Measurements from ENCODE around the gene MIOX. TPM values are rescaled to one million over a fixed set of nuclear protein-coding genes. Genes with fewer than 3 reads are reported as not detected.

The MIOX gene
- total and polyA plus RNA-seq, 2 of the 13 experiments (the other 11 are each of a cell fraction or from before 2014, with no cell fraction given), result 1.5 to 2.9 TPM

DNA sequence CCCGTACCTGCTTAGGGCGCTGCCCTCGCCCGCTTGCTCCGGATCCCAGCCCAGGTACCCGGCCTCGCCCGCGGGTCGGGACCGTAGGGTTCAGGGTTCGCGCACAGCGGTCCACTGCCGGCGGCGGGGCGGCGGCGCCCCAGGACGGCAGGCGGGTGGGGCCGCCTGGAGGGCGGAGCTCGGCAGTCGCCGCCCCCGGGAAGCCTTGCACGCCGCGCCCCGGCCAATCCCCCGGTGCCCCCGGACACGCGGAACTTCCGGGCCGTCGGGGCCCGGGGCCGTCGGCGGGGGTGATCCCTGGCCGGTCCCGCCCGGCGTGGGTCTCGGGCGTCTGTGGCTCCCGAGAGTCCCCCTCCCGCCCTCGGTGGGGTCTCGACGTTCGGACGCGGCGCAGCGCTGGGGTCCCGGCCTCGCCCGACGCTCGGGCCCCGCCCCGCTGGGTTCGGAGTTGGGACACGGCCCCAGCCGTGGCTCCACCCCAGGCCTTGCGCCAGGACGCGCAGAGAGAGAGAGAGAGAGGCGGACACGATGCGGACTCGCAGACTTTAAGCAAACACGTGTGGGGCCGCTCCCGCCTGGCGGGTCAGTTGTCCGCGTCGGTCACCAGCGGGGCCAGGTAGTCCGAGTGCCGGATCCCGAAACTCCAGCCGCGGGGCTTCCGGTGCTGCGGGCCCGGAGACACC is 43.4 kb downstream of the MIOX start, which contains the start of gene TYMP (continued):
- TF ChIP-seq, protein P1, sequence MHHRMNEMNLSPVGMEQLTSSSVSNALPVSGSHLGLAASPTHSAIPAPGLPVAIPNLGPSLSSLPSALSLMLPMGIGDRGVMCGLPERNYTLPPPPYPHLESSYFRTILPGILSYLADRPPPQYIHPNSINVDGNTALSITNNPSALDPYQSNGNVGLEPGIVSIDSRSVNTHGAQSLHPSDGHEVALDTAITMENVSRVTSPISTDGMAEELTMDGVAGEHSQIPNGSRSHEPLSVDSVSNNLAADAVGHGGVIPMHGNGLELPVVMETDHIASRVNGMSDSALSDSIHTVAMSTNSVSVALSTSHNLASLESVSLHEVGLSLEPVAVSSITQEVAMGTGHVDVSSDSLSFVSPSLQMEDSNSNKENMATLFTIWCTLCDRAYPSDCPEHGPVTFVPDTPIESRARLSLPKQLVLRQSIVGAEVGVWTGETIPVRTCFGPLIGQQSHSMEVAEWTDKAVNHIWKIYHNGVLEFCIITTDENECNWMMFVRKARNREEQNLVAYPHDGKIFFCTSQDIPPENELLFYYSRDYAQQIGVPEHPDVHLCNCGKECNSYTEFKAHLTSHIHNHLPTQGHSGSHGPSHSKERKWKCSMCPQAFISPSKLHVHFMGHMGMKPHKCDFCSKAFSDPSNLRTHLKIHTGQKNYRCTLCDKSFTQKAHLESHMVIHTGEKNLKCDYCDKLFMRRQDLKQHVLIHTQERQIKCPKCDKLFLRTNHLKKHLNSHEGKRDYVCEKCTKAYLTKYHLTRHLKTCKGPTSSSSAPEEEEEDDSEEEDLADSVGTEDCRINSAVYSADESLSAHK (CRISPR knock-in tag; IDR thresholded peaks at IDR 0.05; ENCODE audit: borderline replicate concordance), result no peak
- TF ChIP-seq GZF1 (CRISPR knock-in tag; IDR thresholded peaks at IDR 0.05), result no peak; the same call in 1 of the 2 replicates
- no peak; the same call in 1 of the 2 replicates for TF ChIP-seq ZNF274 (CRISPR knock-in tag; IDR thresholded peaks at IDR 0.05)
- no peak for TF ChIP-seq LCORL (IDR thresholded peaks at IDR 0.05)
- TF ChIP-seq LCORL (CRISPR knock-in tag; IDR thresholded peaks at IDR 0.05), result peak; percentile 61; the same call in 1 of the 2 replicates
- TF ChIP-seq, protein P2, sequence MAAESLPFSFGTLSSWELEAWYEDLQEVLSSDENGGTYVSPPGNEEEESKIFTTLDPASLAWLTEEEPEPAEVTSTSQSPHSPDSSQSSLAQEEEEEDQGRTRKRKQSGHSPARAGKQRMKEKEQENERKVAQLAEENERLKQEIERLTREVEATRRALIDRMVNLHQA (CRISPR knock-in tag; IDR thresholded peaks at IDR 0.05), result no peak
- TF ChIP-seq ZNF432 (CRISPR knock-in tag; IDR thresholded peaks at IDR 0.05; ENCODE audit: borderline replicate concordance), result no peak
- TF ChIP-seq, protein P3, sequence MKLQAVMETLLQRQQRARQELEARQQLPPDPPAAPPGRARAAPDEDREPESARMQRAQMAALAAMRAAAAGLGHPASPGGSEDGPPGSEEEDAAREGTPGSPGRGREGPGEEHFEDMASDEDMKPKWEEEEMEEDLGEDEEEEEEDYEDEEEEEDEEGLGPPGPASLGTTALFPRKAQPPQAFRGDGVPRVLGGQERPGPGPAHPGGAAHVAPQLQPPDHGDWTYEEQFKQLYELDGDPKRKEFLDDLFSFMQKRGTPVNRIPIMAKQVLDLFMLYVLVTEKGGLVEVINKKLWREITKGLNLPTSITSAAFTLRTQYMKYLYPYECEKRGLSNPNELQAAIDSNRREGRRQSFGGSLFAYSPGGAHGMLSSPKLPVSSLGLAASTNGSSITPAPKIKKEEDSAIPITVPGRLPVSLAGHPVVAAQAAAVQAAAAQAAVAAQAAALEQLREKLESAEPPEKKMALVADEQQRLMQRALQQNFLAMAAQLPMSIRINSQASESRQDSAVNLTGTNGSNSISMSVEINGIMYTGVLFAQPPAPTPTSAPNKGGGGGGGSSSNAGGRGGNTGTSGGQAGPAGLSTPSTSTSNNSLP (IDR thresholded peaks at IDR 0.05; ENCODE audit: low read depth, low read length), result no peak
- TF ChIP-seq KDM3A (CRISPR knock-in tag; IDR thresholded peaks at IDR 0.05; ENCODE audit: low read depth), result 0 out of 2 replicates have a peak, but pooled peaks have one; percentile 22
- TF ChIP-seq, protein P4, sequence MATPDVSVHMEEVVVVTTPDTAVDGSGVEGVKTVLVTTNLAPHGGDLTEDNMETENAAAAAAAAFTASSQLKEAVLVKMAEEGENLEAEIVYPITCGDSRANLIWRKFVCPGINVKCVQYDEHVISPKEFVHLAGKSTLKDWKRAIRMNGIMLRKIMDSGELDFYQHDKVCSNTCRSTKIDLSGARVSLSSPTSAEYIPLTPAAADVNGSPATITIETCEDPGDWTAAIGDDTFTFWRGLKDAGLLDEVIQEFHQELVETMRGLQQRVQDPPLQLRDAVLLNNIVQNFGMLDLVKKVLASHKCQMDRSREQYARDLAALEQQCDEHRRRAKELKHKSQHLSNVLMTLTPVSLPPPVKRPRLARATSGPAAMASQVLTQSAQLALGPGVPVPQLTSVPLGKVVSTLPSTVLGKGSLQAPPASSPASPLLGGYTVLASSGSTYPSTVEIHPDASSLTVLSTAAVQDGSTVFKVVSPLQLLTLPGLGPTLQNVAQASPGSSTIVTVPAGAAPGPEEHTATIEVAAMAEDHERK (CRISPR knock-in tag; IDR thresholded peaks at IDR 0.05; ENCODE audit: low read depth), result 0 out of 2 replicates have a peak, but pooled peaks have one; percentile 15
- TF ChIP-seq IRF2 (CRISPR knock-in tag; IDR thresholded peaks at IDR 0.05), result 0 out of 2 replicates have a peak, but pooled peaks have one; percentile 61
- no peak for TF ChIP-seq ZNF7 (CRISPR knock-in tag; IDR thresholded peaks at IDR 0.05)
- TF ChIP-seq KDM5A (IDR thresholded peaks at IDR 0.05; ENCODE audit: borderline replicate concordance, low read length), result no peak
- no peak; the same call in 1 of the 2 replicates for TF ChIP-seq TMF1 (CRISPR knock-in tag; IDR thresholded peaks at IDR 0.05; ENCODE audit: low read depth)
- no peak for TF ChIP-seq KLF15 (CRISPR knock-in tag; IDR thresholded peaks at IDR 0.05; ENCODE audit: borderline replicate concordance)
- TF ChIP-seq ZNF30 (CRISPR knock-in tag; IDR thresholded peaks at IDR 0.05), result no peak
- TF ChIP-seq, protein P5, sequence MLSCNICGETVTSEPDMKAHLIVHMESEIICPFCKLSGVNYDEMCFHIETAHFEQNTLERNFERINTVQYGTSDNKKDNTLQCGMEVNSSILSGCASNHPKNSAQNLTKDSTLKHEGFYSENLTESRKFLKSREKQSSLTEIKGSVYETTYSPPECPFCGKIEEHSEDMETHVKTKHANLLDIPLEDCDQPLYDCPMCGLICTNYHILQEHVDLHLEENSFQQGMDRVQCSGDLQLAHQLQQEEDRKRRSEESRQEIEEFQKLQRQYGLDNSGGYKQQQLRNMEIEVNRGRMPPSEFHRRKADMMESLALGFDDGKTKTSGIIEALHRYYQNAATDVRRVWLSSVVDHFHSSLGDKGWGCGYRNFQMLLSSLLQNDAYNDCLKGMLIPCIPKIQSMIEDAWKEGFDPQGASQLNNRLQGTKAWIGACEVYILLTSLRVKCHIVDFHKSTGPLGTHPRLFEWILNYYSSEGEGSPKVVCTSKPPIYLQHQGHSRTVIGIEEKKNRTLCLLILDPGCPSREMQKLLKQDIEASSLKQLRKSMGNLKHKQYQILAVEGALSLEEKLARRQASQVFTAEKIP (CRISPR knock-in tag; IDR thresholded peaks at IDR 0.05; ENCODE audit: borderline replicate concordance), result no peak
- TF ChIP-seq ZNF441 (CRISPR knock-in tag; IDR thresholded peaks at IDR 0.05; ENCODE audit: borderline replicate concordance), result peak; percentile 64
- TF ChIP-seq ZMYM3 (CRISPR knock-in tag; IDR thresholded peaks at IDR 0.05), result no peak
- peak; percentile 29; the same call in 1 of the 2 replicates for TF ChIP-seq FOXJ3 (CRISPR knock-in tag; IDR thresholded peaks at IDR 0.05; ENCODE audit: borderline replicate concordance)
- TF ChIP-seq, protein P6, sequence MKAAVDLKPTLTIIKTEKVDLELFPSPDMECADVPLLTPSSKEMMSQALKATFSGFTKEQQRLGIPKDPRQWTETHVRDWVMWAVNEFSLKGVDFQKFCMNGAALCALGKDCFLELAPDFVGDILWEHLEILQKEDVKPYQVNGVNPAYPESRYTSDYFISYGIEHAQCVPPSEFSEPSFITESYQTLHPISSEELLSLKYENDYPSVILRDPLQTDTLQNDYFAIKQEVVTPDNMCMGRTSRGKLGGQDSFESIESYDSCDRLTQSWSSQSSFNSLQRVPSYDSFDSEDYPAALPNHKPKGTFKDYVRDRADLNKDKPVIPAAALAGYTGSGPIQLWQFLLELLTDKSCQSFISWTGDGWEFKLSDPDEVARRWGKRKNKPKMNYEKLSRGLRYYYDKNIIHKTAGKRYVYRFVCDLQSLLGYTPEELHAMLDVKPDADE (CRISPR knock-in tag; IDR thresholded peaks at IDR 0.05), result no peak; the same call in 1 of the 2 replicates
